GM19395 (cell line): ENCODE measurements around the gene SH2D3C.

Experiments used
- ATAC-seq: cut with Tn5 transposase; IDR thresholded peaks from one replicate; pipeline ENCODE4 v1.9.1; 2021; ENCODE audit warnings: mild to moderate bottlenecking, moderate library complexity; ENCODE audit not compliant: unreplicated experiment

SH2D3C gene

DNA sequence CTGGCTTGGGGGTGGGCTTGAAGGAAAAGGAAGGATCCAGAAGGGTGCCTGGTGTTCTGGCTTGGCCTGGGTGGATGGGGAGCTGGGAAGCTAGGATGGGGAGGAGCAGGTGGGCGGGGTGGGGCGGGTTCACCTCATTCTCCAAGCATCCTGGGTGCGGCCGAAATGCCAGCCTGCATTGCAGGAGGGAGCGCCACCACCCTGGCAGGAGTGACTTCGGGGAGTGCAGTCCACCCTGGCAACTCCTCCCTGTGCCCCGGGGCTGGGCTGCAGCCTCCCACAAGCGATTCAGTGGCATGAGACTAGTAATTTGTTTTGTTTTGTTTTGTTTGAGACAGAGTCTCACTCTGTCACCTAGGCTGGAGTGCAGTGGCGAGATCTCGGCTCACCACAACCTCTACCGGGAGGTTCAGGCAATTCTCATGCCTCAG is 57.1 kb downstream of the SH2D3C start:
- no peak for ATAC-seq

GRCh38 chr9:127720865-127721227 is 57.6 kb downstream of the SH2D3C start:
- ATAC-seq = no peak

- no peak for ATAC-seq
Measured at GRCh38 chr9:127720031-127720864, 58.2 kb downstream of the SH2D3C start.

DNA sequence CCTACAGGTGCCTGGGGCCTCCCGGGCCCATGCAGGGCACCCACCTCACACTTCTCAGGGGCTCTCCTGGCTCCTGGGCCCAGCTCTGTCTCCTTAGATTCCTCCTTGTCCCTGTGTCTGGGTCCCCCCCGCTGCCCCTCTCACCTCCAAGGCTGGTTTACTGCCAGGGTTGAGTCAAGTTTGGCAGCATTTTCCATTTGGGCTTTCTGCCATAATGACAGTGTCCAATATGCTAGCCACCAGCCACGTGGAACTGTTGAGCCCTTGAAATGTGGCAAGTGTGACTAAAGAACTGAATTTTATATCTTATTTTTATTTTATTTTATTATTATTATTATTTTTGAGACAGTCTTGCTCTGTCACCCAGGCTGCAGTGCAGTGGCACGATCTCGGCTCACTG is 60.7 kb downstream of the SH2D3C start:
- ATAC-seq = no peak

GRCh38 chr9:127716412-127716811 is 62.1 kb downstream of the SH2D3C start:
- no peak for ATAC-seq

DNA sequence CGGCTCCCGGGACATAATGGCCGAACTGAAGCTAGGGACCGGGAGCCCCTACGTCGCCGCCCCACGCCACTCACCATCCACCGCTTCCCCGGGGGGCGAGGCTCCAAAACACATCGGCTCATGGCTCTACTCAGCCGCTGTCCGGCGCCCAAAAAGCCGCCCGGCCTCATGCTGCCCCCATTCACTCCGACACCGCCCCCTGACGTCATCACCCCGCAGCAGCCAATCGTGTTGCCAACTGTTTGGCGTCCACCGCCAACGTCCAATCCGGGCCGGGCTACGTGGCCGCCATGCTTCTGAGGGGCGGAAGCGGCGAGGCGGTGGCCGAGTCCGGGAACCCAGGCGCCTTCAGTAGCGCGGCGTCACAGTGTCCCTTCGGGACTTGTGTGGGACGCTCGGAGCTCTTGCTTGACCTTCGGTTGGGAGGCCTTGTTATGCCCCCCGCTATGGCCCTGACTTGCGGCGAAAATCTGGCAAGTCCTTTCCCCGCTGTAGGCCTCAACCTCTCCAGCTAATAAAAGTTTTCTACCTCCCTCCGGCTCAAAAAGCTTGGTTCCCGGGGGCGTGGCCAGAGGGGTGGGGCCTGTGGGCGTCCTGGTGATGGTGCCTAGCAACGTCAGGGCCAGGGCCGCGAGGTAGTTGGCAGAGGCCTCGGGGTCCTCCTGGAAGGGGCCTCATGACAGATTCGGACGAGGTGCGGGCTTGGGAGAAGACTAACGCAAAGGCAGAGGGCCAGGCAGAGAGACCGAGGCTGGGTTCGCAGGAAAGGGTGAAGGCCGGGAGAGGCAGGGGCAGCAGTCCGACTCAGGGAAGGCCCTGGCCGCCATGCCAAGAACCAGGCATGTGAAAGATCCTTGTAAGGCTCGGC is 62.8 kb downstream of the SH2D3C start, which contains the start of the genes PTRH1 and TTC16:
Gene PTRH1 (minus strand): TSS at position 194 of the 868 bp plus-strand sequence. CDS start 24 bp downstream, at position 170.
Gene TTC16 (plus strand): TSS at position 610 of the 868 bp plus-strand sequence. CDS start 67 bp downstream, at position 677.
- ATAC-seq = peak; percentile 94

GRCh38 chr9:127714951-127715469 is 63.5 kb downstream of the SH2D3C start:
- no peak for ATAC-seq

DNA sequence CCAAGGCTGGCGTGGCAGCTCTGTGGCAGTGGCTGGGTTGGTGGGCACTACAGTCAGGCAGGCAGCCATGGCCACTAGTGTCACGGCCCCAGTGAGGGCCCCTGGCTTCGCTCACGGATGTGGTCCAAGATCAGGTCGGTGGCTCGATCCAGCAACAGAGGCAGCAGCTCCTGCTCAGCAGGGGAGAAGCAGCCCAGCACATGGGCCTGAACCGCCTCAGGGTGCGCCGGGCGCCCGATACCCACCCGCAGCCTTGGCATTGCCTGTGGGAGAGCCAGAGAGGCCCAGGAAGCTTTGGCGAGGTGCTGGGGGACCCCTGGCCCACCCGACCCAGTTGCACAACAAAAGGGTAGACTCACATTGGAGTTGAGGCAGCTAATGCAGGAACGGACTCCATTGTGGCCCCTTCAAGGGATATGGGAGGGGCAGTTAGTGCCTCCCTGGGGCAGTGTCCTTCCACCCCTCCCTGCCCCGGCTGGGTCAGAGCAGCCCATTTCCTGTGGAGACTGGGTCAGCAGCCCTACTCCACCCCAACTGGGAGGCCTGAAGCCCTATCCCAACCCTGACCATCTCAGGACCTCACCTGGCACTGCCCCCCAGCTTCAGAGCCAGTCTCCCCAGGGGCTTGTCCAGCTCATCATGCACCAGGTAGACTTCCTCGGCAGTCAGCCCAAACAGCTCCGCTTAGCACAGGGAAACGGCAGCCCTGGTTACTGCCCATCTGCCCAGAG is 64.3 kb downstream of the SH2D3C start:
- no peak for ATAC-seq

DNA sequence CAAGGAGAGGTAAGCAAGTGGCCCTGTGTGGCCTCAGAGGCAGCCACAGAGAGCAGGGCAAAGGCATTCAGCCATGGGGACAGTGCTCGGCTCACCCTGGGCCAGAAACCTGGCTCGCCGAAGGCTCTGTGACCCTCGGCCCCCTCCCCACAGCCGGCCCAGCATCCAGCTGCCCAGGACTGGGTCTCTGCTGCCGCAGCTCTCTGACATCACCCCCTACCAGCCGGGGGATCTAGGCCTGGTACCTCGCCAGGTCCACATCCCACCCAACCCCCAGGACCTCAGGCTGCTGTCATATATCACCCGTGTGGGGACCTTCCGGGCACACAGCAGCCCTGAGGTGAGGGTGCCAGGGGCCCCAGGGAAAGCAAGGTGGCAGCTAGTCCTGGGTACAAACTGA is 65.6 kb downstream of the SH2D3C start:
- ATAC-seq = no peak

DNA sequence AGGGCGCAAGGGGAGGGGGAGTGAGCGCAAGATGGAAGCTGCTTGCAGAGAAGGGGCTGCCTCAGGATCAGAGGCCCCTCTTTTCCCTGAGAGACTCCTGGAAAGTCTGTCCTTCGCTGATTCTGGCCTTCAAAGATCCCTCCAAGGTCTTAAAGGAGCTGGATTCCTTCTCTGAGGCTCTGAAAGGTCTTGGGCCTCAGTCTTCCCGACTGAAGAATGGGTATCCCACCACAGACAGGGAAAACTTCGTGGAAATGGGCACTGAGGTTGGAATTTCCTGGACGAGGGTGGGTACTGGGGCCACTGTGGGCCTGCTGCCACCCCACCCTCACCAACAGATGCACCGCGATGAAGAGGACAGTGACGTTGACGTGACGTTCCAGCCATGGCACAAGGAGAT is 66.1 kb downstream of the SH2D3C start:
- no peak for ATAC-seq

DNA sequence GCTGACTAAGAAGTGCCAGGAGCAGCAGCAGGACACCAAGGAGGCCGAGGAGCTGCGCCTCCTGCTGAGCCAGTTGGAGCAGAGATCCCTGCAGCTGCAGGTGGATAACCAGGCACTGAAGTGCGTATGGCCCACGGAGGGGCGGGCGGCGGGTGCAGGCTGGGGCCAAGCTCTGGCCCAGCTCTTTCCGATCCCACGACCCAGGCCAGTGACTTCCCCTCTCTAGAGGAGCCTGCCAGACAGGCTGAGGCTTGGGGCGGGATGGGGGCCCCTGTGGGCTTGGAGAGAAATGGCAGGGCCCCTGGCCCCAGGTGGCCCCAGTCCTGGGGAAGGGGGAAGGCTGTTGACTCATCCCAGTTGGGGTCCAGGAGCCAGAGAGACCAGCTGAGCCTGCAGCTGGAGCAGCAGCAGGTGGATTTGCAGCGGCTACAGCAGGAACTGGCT is 66.6 kb downstream of the SH2D3C start:
- ATAC-seq = no peak

- no peak for ATAC-seq
Measured at GRCh38 chr9:127711226-127711701, 67.2 kb downstream of the SH2D3C start.

DNA sequence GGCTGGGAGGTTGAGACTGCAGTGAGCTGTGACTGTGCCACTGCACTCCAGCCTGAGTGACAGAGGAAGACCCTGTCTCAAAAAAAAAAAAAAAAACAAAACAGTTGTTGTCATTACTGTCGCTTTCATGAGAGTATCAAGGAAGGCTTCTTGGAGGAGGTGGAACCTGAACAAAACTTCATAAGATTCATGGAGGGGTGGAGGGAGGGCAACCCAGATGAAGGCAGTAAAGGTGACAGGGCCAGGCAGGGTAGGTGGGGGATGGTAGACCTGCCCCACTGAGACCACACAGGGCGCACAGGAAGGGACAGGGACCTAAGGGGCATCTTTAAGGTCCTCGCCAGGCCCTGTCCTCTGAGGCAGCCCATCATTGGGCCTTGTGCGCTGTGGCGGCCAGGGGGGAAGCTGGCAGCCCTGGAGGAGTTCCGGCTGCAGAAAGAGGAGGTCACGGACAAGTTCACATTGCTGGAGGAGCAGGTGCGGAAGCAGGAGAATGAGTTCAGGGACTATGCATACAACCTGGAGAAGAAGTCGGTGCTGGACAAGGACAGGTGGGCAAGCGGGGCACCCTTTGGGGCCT is 68.2 kb downstream of the SH2D3C start:
- no peak for ATAC-seq

DNA sequence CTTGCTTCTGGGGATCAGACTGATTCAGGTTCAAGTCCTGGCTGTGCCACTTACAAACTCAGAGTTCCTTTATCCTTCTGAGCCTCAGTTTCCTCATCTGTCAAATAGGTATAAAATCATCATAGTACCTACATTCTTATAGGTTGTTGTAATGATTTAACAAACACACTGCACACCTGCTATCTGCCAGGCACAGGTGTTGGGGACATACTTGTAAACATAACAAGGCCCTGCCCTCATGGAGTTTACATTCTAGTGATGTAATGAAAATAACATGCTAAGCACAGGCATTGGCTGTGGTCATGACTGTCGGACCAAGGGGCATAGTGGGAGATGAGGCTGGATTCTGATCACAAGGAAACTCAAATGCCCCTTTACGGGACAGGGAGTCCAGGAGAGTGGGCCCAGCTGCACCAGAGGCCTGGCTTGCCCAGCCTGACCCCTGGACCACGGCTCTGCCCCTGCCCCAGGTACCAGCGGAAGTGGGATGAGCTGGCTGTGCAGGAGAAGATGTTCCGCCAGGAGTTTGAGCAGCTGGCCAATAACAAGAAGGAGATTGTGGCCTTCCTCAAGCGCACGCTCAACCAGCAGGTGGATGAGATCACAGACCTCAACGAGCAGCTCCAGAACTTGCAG is 69.4 kb downstream of the SH2D3C start:
- ATAC-seq = no peak

DNA sequence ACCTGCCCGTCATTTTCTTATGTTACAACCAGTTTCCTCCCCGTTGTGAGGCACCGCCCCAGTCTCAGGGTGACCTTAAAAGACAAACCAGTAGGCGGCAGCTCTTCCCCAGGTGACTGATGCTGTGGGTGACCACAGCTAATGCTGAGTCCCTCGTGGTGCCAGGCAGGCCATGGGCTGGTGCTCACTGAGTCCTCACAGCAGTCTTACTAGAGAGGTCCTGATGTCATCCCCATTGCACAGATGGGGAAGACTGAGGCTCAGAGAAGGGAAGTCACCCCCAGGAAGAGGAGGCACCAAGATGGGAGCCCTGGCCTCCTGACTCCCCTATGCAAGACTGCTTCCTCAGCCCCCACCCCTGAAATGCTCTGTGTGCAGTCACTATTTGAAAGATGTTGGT is 70.7 kb downstream of the SH2D3C start:
- no peak for ATAC-seq

- ATAC-seq = no peak
Measured at GRCh38 chr9:127706836-127707241, 71.6 kb downstream of the SH2D3C start, which contains the start of gene CFAP157. Gene CFAP157, plus strand, starts transcription at chr9:127706988. Its CDS starts 44 bp downstream, at chr9:127707032.

DNA sequence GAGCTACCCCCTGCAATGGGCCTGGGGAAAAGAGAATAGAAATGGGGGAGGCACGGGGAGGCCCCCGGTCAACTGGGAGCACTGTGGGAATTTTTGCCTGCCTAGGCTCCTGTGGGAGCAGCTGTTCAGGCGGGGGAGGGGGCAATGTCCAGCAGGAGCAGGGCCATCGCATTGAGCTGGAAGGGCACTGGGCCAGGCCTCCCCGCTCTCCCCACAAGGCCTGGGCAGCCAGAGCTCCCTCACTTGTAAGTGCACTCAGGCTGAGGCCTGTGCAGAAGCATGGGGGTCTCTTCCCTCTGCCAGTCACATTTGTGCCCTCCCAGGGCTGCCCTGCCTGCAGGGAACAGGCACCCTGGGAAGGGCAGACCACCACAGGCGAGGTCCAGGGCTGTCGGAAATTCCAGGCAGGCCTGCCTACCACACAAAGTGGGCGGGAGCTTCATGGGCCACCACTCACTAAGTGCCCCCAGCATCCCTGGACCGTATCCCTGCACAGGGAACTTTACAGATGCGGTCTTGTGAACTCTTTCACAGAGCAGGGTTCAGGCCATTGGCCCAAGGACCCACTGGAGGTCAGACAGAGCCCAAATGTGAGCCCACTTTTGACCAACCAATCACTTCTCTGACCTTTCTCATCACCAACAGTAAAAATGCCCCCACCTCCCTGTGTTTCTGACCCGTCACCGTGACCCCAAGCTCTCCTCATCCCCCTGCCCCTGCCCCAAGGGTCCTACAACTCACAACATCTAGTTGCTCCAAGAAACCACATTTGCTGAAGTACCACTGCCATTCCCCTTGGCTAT is 72.7 kb downstream of the SH2D3C start:
- no peak for ATAC-seq

GRCh38 chr9:127703289-127703946 is 75.0 kb downstream of the SH2D3C start:
- ATAC-seq = no peak
